ENCODE measurements around the gene QSOX2.

- TF ChIP-seq CTCF (IDR thresholded peaks at IDR 0.05; ENCODE audit: low read length) (no peak), EZH2 (IDR thresholded peaks at IDR 0.05; ENCODE audit: borderline replicate concordance, low read length) (no peak)
Observed at GRCh38 chr9:136194540-136194939, 51.1 kb downstream of the QSOX2 start.
